Uterus (tissue), 2 donors: Measurements from ENCODE around the gene CA6.

Experiments
- POLR2A ChIP-seq, 2 donors: fragments of 450-650 bp; IDR thresholded peaks; one replicate each; pipeline ENCODE4 v1.6.1; 2016; ENCODE audit warnings: antibody characterized with exemption in 2 of 2, mild to moderate bottlenecking in 1 of 2, moderate library complexity in 1 of 2
- TF ChIP-seq, protein P1 (sequence below), 4 experiments: fragments of 200-600 bp in 2 of 4; fragments of 450-650 bp in 2 of 4; sonication (generic) in 2 of 4; IDR thresholded peaks; one replicate each; pipeline ENCODE4 v1.5.1; 2016 to 2019; ENCODE audit warnings: antibody characterized with exemption in 4 of 4, mild to moderate bottlenecking in 2 of 4, moderate library complexity in 1 of 4

DNA sequence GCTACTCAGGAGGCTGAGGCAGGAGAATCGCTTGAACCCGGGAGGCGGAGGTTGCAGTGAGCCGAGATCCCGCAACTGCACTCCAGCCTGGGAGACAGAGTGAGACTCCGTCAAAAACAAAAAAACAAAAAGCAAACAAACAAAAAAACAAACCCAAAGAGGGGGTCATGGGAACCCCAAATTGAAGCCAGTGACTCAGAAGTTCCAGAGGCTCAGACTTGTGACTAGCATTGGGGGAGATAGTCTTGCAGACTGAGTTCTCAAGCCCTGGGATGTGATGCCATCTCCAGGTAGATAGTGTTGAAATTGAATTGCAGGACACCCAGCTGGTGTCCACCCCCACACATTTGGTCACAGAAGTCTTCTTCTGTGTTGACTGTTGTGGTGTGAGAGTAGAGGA, 42.3 kb upstream of the CA6 start:
- TF ChIP-seq, protein P1, sequence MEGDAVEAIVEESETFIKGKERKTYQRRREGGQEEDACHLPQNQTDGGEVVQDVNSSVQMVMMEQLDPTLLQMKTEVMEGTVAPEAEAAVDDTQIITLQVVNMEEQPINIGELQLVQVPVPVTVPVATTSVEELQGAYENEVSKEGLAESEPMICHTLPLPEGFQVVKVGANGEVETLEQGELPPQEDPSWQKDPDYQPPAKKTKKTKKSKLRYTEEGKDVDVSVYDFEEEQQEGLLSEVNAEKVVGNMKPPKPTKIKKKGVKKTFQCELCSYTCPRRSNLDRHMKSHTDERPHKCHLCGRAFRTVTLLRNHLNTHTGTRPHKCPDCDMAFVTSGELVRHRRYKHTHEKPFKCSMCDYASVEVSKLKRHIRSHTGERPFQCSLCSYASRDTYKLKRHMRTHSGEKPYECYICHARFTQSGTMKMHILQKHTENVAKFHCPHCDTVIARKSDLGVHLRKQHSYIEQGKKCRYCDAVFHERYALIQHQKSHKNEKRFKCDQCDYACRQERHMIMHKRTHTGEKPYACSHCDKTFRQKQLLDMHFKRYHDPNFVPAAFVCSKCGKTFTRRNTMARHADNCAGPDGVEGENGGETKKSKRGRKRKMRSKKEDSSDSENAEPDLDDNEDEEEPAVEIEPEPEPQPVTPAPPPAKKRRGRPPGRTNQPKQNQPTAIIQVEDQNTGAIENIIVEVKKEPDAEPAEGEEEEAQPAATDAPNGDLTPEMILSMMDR (IDR thresholded peaks at IDR 0.05), result no peak
- TF ChIP-seq POLR2A (IDR thresholded peaks at IDR 0.05), result no peak
